NCI-H748 treated with DMSO at 0.1 percent for 48 hours (cell line): Measurements from ENCODE around the gene C2CD4D.
"Not testable (repeated sequence)": the region's sequence is repeated elsewhere in the genome, so short reads cannot be mapped to it uniquely, and the experiment has no call there.

ENCODE experiments used
- DNase-seq: peaks from one replicate; lab custom pipeline; 2025; lab: John Stamatoyannopoulos, UW

Gene C2CD4D

GRCh38 chr1:151839457-151840403 lies at the start of gene C2CD4D:
TSS of gene C2CD4D (minus strand) at chr1:151839820. CDS start at chr1:151838989, 831 bp downstream.
- peak; percentile 67 for DNase-seq

- no peak for DNase-seq
These were observed 49.5 kb upstream of the C2CD4D start for GRCh38 chr1:151888972-151889570.

GRCh38 chr1:151887028-151887427 lies 47.4 kb upstream of the C2CD4D start:
- DNase-seq = no peak

- DNase-seq = no peak
These were observed 45.9 kb upstream of the C2CD4D start for GRCh38 chr1:151885479-151885878.

GRCh38 chr1:151884879-151885278 lies 45.3 kb upstream of the C2CD4D start:
- not testable (repeated sequence) for DNase-seq

- DNase-seq = not testable (repeated sequence)
These were observed 44.8 kb upstream of the C2CD4D start for GRCh38 chr1:151884445-151884844.

- not testable (repeated sequence) for DNase-seq
These were observed 44.3 kb upstream of the C2CD4D start for GRCh38 chr1:151883898-151884297.

GRCh38 chr1:151882918-151883317 lies 43.3 kb upstream of the C2CD4D start:
- DNase-seq = not testable (repeated sequence)

- DNase-seq = no peak
These were observed 42.8 kb upstream of the C2CD4D start for GRCh38 chr1:151882466-151882865.

GRCh38 chr1:151881479-151881878 lies 41.9 kb upstream of the C2CD4D start:
- DNase-seq = no peak

- DNase-seq = no peak
These were observed 35.9 kb upstream of the C2CD4D start for GRCh38 chr1:151875419-151876097.

- not testable (repeated sequence) for DNase-seq
These were observed 33.2 kb upstream of the C2CD4D start for GRCh38 chr1:151872776-151873175.

GRCh38 chr1:151871284-151872030 lies 31.8 kb upstream of the C2CD4D start:
- no peak for DNase-seq

GRCh38 chr1:151868486-151868885 lies 28.9 kb upstream of the C2CD4D start:
- DNase-seq = no peak

- DNase-seq = no peak
These were observed 28.3 kb upstream of the C2CD4D start for GRCh38 chr1:151867765-151868411.

GRCh38 chr1:151867321-151867720 lies 27.7 kb upstream of the C2CD4D start:
- DNase-seq = no peak

- no peak for DNase-seq
These were observed 24.8 kb upstream of the C2CD4D start for GRCh38 chr1:151864411-151864810.

GRCh38 chr1:151862604-151863003 lies 23.0 kb upstream of the C2CD4D start:
- no peak for DNase-seq

GRCh38 chr1:151860504-151861187 lies 21.0 kb upstream of the C2CD4D start:
- no peak for DNase-seq

GRCh38 chr1:151859891-151860293 lies 20.3 kb upstream of the C2CD4D start:
- DNase-seq = no peak
